Nasal cavity respiratory epithelium epithelial cell of viscerocranial mucosa (primary cell): ENCODE data around the gene BCL2L12. TPM values are rescaled to one million over a fixed set of nuclear protein-coding genes. Genes with fewer than 3 reads are reported as not detected.

Source experiments
- total RNA-seq: library from RNA; depleted of rRNA; stranded (reverse); fragments of >200 nt; gene quantifications from 2 replicates; pipeline ENCODE4 v1.2.3, GENCODE V29; 2014

BCL2L12 gene
- total RNA-seq, result 2.7 and 4.4 TPM in 2 replicates

GRCh38 chr19:49665351-49666119, at the start of gene BCL2L12, which contains the start of gene IRF3:
BCL2L12 (plus strand) TSS chr19:49665933; CDS start chr19:49666693, 760 bp downstream.
IRF3 (minus strand) TSS chr19:49665857; CDS start chr19:49664838, 1,019 bp downstream.

GRCh38 chr19:49640113-49640898, 25.4 kb upstream of the BCL2L12 start, which contains the start of gene RRAS:
RRAS (minus strand) TSS chr19:49640143; CDS start chr19:49640098, 45 bp downstream.

GRCh38 chr19:49641688-49642491, 23.8 kb upstream of the BCL2L12 start, which contains the start of gene SCAF1:
SCAF1 (plus strand) TSS chr19:49642209; CDS start chr19:49645027, 2,818 bp downstream.

GRCh38 chr19:49677231-49677900, 11.6 kb downstream of the BCL2L12 start, which contains the start of gene PRMT1:
PRMT1 (plus strand) TSS chr19:49677271; CDS start chr19:49677281, 10 bp downstream.

GRCh38 chr19:49689133-49690078, 23.7 kb downstream of the BCL2L12 start, which contains the start of gene ADM5:
ADM5 (plus strand) TSS chr19:49689594; CDS start chr19:49689838, 244 bp downstream.

GRCh38 chr19:49690656-49691242, 25.0 kb downstream of the BCL2L12 start, which contains the start of gene CPT1C:
CPT1C (plus strand) TSS chr19:49691116; CDS start chr19:49692253, 1,137 bp downstream.

Other genes with a start within 250 kb of the BCL2L12 start
- not detected in 2 replicates for gene PTH2, start 242.5 kb upstream of the BCL2L12 start, total RNA-seq
- gene GFY, start 240.5 kb upstream of the BCL2L12 start, total RNA-seq, result not detected in 2 replicates
- gene SLC17A7, start 224.4 kb upstream of the BCL2L12 start, total RNA-seq, result 0.21 TPM in 1 of 2 replicates, not detected in the other
- 69.4 and 70.3 TPM in 2 replicates for gene PIH1D1, start 214.1 kb upstream of the BCL2L12 start, total RNA-seq
- 17.7 and 27.3 TPM in 2 replicates for gene ALDH16A1, start 212.7 kb upstream of the BCL2L12 start, total RNA-seq
- gene FLT3LG, start 191.7 kb upstream of the BCL2L12 start, total RNA-seq, result 0.34 and 1.00 TPM in 2 replicates
- 2,080 and 4,704 TPM in 2 replicates for gene RPL13A, start 178.3 kb upstream of the BCL2L12 start, total RNA-seq
- 1,866 and 3,662 TPM in 2 replicates for gene RPS11, start 169.5 kb upstream of the BCL2L12 start, total RNA-seq
- gene FCGRT, start 153.3 kb upstream of the BCL2L12 start, total RNA-seq, result 10.8 and 13.0 TPM in 2 replicates
- 0.34 and 0.43 TPM in 2 replicates for gene RCN3, start 137.9 kb upstream of the BCL2L12 start, total RNA-seq
- gene NOSIP, start 85.4 kb upstream of the BCL2L12 start, total RNA-seq, result 28.1 and 57.8 TPM in 2 replicates
- 5.4 and 7.9 TPM in 2 replicates for gene PRRG2, start 84.6 kb upstream of the BCL2L12 start, total RNA-seq
- 1.4 and 7.8 TPM in 2 replicates for gene PRR12, start 74.8 kb upstream of the BCL2L12 start, total RNA-seq
- 32.1 and 44.4 TPM in 2 replicates for gene RRAS, start 25.8 kb upstream of the BCL2L12 start, total RNA-seq
- gene SCAF1, start 23.7 kb upstream of the BCL2L12 start, total RNA-seq, result 11.6 and 31.3 TPM in 2 replicates
- 104 and 109 TPM in 2 replicates for gene IRF3, start 76 bp upstream of the BCL2L12 start, total RNA-seq
- 266 and 394 TPM in 2 replicates for gene PRMT1, start 11.3 kb downstream of the BCL2L12 start, total RNA-seq
- under 0.01 and 0.78 TPM in 2 replicates for gene ADM5, start 23.7 kb downstream of the BCL2L12 start, total RNA-seq
- 0.21 and 0.34 TPM in 2 replicates for gene CPT1C, start 25.2 kb downstream of the BCL2L12 start, total RNA-seq
- gene TSKS, start 97.4 kb downstream of the BCL2L12 start, total RNA-seq, result 0.34 TPM in 1 of 2 replicates, not detected in the other
- gene AP2A1, start 101.1 kb downstream of the BCL2L12 start, total RNA-seq, result 36.9 and 89.5 TPM in 2 replicates
- gene FUZ, start 147.4 kb downstream of the BCL2L12 start, total RNA-seq, result 10.6 and 16.5 TPM in 2 replicates
- 7.9 and 25.1 TPM in 2 replicates for gene MED25, start 152.4 kb downstream of the BCL2L12 start, total RNA-seq
- gene PTOV1, start 185.2 kb downstream of the BCL2L12 start, total RNA-seq, result 17.4 and 41.6 TPM in 2 replicates
- gene PNKP, start 201.6 kb downstream of the BCL2L12 start, total RNA-seq, result 27.1 and 27.7 TPM in 2 replicates
- gene AKT1S1, start 211.4 kb downstream of the BCL2L12 start, total RNA-seq, result 7.9 and 11.7 TPM in 2 replicates
- gene TBC1D17, start 211.8 kb downstream of the BCL2L12 start, total RNA-seq, result 4.8 and 8.8 TPM in 2 replicates
- gene IL4I1, start 231.0 kb downstream of the BCL2L12 start, total RNA-seq, result 0.14 and 0.34 TPM in 2 replicates